GM12878 (cell line): Measurements from ENCODE around the gene PIP5K1A. TPM values are rescaled to one million over a fixed set of nuclear protein-coding genes. Genes with fewer than 3 reads are reported as not detected.

Experiments used
- ATAC-seq: fragments of 200-7000 bp; cut with Tn5 transposase; 3 replicates; pipeline ENCODE4 v1.9.1; 2020; ENCODE audit warnings: mild to moderate bottlenecking, moderate library complexity
- BruUV-seq: library from RNA; stranded (reverse); fragments of 400-500 nt; replicated peaks from 2 replicates; lab custom pipeline; 2021; lab: Mats Ljungman, UMichigan
- CTCF ChIA-PET: fragments of 300-600 bp; sonication (Branson Sonifier 250); formaldehyde crosslinking; extraction: SDS; loops from one replicate; lab custom pipeline; 2021; ENCODE audit warnings: inconsistent platforms; lab: Yijun Ruan, JAX
- POLR2A ChIA-PET: fragments of 350-600 bp; formaldehyde crosslinking; extraction: SDS; loops from one replicate; lab custom pipeline; 2021; ENCODE audit warnings: inconsistent platforms; lab: Charles Lee
- RAD21 ChIA-PET: fragments of 300-600 bp; sonication (Branson Sonifier 250); formaldehyde crosslinking; loops from one replicate; lab custom pipeline; 2023; ENCODE audit warnings: antibody characterized with exemption; ENCODE audit not compliant: unreplicated experiment; lab: Charles Lee
- SMC1A ChIA-PET: fragments of 300-600 bp; sonication (Branson Sonifier 250); formaldehyde crosslinking; loops from one replicate; lab custom pipeline; 2023; ENCODE audit not compliant: unreplicated experiment, uncharacterized antibody; lab: Charles Lee
- DNase-seq: peaks from one replicate; pipeline ENCODE4 v3.0.0-alpha.2; 2011; ENCODE audit warnings: low read depth, low spot score
- FAIRE-seq: peaks from 3 replicates; lab custom pipeline; 2011; peaks lifted over from hg19 to GRCh38; lab: Jason Lieb, UNC
- H2AFZ ChIP-seq: 2 replicates; pipeline ENCODE4 v1.6.0; 2011; ENCODE audit warnings: low read depth, low read length, control low read depth; ENCODE audit not compliant: control insufficient read depth
- H3K27ac ChIP-seq: 2 replicates; pipeline ENCODE4 v1.5.1; 2011; ENCODE audit warnings: control low read depth; ENCODE audit not compliant: control insufficient read depth, insufficient read depth
- H3K27me3 ChIP-seq, 2 experiments: replicated peaks in 1 of 2; 2 replicates each; pipeline versions ENCODE4 v1.6.0 to v1.6.1; 2011; ENCODE audit warnings: low read length in 1 of 2; ENCODE audit not compliant: control insufficient read depth in 2 of 2, insufficient read depth in 2 of 2
- H3K36me3 ChIP-seq, 2 experiments: 2 replicates each; pipeline ENCODE4 v1.5.1; 2011; ENCODE audit warnings: low read length in 1 of 2; ENCODE audit not compliant: control insufficient read depth in 2 of 2, insufficient read depth in 2 of 2
- H3K4me1 ChIP-seq: 2 replicates; pipeline ENCODE4 v1.6.1; 2011; ENCODE audit warnings: mild to moderate bottlenecking, low read length, moderate library complexity, mixed read lengths; ENCODE audit not compliant: control insufficient read depth, insufficient read depth
- H3K4me2 ChIP-seq: 2 replicates; pipeline ENCODE4 v1.6.0; 2011; ENCODE audit warnings: control low read depth; ENCODE audit not compliant: control insufficient read depth, insufficient read depth
- H3K4me3 ChIP-seq: fragments of 200-600 bp; sonication (generic); 2 replicates; pipeline ENCODE4 v1.5.1; 2016
- H3K79me2 ChIP-seq: 2 replicates; pipeline ENCODE4 v1.6.0; 2011; ENCODE audit warnings: low read length; ENCODE audit not compliant: control insufficient read depth, insufficient read depth
- H3K9ac ChIP-seq: 2 replicates; pipeline ENCODE4 v1.8.0; 2011; ENCODE audit warnings: low read length, control low read depth, mixed read lengths; ENCODE audit not compliant: control insufficient read depth, insufficient read depth
- H3K9me3 ChIP-seq: replicated peaks from 3 replicates; pipeline ENCODE4 v1.5.1; 2011; ENCODE audit warnings: mild to moderate bottlenecking, low read length; ENCODE audit not compliant: control insufficient read depth, insufficient read depth
- H4K20me1 ChIP-seq: 2 replicates; pipeline ENCODE4 v1.6.0; 2011; ENCODE audit not compliant: control insufficient read depth, insufficient read depth
- BRCA1 ChIP-seq: IDR thresholded peaks from 2 replicates; pipeline ENCODE4 v1.6.1; 2011; ENCODE audit warnings: low read depth, low read length, improper control_type of control experiment
- GABPA ChIP-seq: IDR thresholded peaks from 2 replicates; pipeline ENCODE4 v1.6.1; 2014; ENCODE audit warnings: antibody characterized with exemption, low read depth, mild to moderate bottlenecking, inconsistent platforms
- JUND ChIP-seq: IDR thresholded peaks from 2 replicates; pipeline ENCODE4 v1.6.1; 2012; ENCODE audit warnings: low read depth, mild to moderate bottlenecking, low read length, improper control_type of control experiment, moderate library complexity
- MEF2A ChIP-seq: IDR thresholded peaks from 2 replicates; pipeline ENCODE4 v1.6.1; 2011; ENCODE audit warnings: low read depth, mild to moderate bottlenecking, low read length, moderate library complexity; ENCODE audit not compliant: insufficient read depth
- NR2F1 ChIP-seq: fragments of 450-650 bp; conservative IDR thresholded peaks from 2 replicates; pipeline ENCODE4 v1.6.1; 2017; ENCODE audit warnings: mild to moderate bottlenecking
- POLR2AphosphoS2 ChIP-seq: IDR thresholded peaks from 2 replicates; pipeline ENCODE4 v1.6.1; 2011; ENCODE audit warnings: low read depth, mild to moderate bottlenecking, low read length, improper control_type of control experiment, moderate library complexity
- RB1 ChIP-seq: fragments of 450-650 bp; formaldehyde crosslinking; IDR thresholded peaks from 2 replicates; pipeline ENCODE4 v1.6.1; 2017; ENCODE audit warnings: mild to moderate bottlenecking, borderline replicate concordance
- RELA ChIP-seq: fragments of 450-650 bp; IDR thresholded peaks from 2 replicates; pipeline ENCODE4 v1.8.0; 2014; ENCODE audit warnings: borderline replicate concordance; ENCODE audit not compliant: partially characterized antibody
- RFX5 ChIP-seq: IDR thresholded peaks from 2 replicates; pipeline ENCODE4 v1.6.1; 2011; ENCODE audit warnings: low read depth, low read length, improper control_type of control experiment
- SKIL ChIP-seq: fragments of 450-650 bp; IDR thresholded peaks from 2 replicates; pipeline ENCODE4 v1.6.1; 2017; ENCODE audit warnings: mild to moderate bottlenecking, low read depth, inconsistent platforms; ENCODE audit not compliant: poor library complexity, severe bottlenecking
- TBL1XR1 ChIP-seq: IDR thresholded peaks from 2 replicates; pipeline ENCODE4 v1.6.1; 2012; ENCODE audit warnings: low read depth, low read length, improper control_type of control experiment
- TCF7 ChIP-seq: IDR thresholded peaks from 2 replicates; pipeline ENCODE4 v1.6.1; 2014; ENCODE audit warnings: antibody characterized with exemption, borderline replicate concordance
- ZBED1 ChIP-seq: IDR thresholded peaks from 2 replicates; pipeline ENCODE4 v1.6.1; 2016; ENCODE audit warnings: borderline replicate concordance
- WGBS: methylation state at CpG from one replicate; pipeline ENCODE4 v1.1.6; 2016; ENCODE audit warnings: low lambda C conversion rate; ENCODE audit not compliant: insufficient replicate concordance, insufficient coverage; ENCODE audit errors: missing lambda C conversion rate; 5-methylcytosine and 5-hydroxymethylcytosine counted together
- in situ Hi-C: fragments of 300-500 bp; cut with MboI; formaldehyde crosslinking; loops from 9 replicates; pipeline ENCODE4 v1.14.3; 2018; ENCODE audit warnings: mixed read lengths
- intact Hi-C: fragments of 100-400 bp; cut with micrococcal nuclease; formaldehyde crosslinking; loops from one replicate; pipeline ENCODE4 v1.14.2; 2022; ENCODE audit not compliant: unreplicated experiment
- polyA plus RNA-seq, 11 experiments: library from polyadenylated mRNA; depleted of rRNA in 4 of 11; unstranded in 6 of 11; stranded (reverse) in 5 of 11; fragments of >200 nt; fragmentation: Nextera tagmentation in 4 of 11; fragmentation: Illumina TruSeq in 1 of 11; extraction: Ambion mirVana in 4 of 11; extraction: Trizol in 1 of 11; gene quantifications; 1 replicate in 1 of 11; 2 replicates in 10 of 11; pipeline versions ENCODE4 v1.2.1 to v1.2.3, GENCODE V29; 2011 to 2016; ENCODE audit warnings: inconsistent platforms in 2 of 11, missing spikeins in 2 of 11, low read depth in 1 of 11
- total RNA-seq, 4 experiments: library from RNA; depleted of rRNA in 3 of 4; stranded (reverse); fragments of >200 nt in 3 of 4; fragmentation: Illumina TruSeq in 1 of 4; extraction: Trizol in 1 of 4; gene quantifications; 2 replicates each; pipeline versions ENCODE4 v1.2.1 to v1.2.3, GENCODE V29; 2013 to 2021
- TF ChIP-seq, protein P1 (sequence below): fragments of 150-350 bp; IDR thresholded peaks from 2 replicates; pipeline ENCODE4 v1.6.1; 2014; ENCODE audit warnings: mild to moderate bottlenecking, low read depth, low read length
- TF ChIP-seq, protein P2 (sequence below): IDR thresholded peaks from 2 replicates; pipeline ENCODE4 v1.6.1; 2012; ENCODE audit warnings: low read length, inconsistent platforms

PIP5K1A gene
- total and polyA plus RNA-seq, 10 of the 15 experiments (the other 5 are each of a cell fraction or from before 2014, with no cell fraction given) = 4.5 to 114 (median 51.5) TPM

GRCh38 chr1:151171190-151171589 is 27.2 kb upstream of the PIP5K1A start:
- no peak overlapping the region for H3K9ac ChIP-seq
- SMC1A ChIA-PET = interaction anchor here (1.2 to 1.4 kb wide), 2 partner anchors 14 to 72 kb away, joined by 3 read pairs; partner anchors contain the start of gene TNFAIP8L2

More at GRCh38 chr1:151171190-151171589, 27.2 kb upstream of the PIP5K1A start:
- ChIA-PET CTCF (interaction anchor here (1.0 to 1.2 kb wide), 2 partner anchors 15 to 81 kb away, joined by 3 to 4 read pairs; partner anchors contain the start of gene TNFAIP8L2), RAD21 (interaction anchor here (0.5 to 0.6 kb wide), 2 partner anchors 19 to 45 kb away, joined by 3 to 4 read pairs; no protein-coding TSS in a partner anchor), POLR2A (interaction anchor here (0.6 kb wide), 1 partner anchor 43 kb away, joined by 4 read pairs; no protein-coding TSS in a partner anchor)
- Histone ChIP-seq H3K79me2 (peaks cover 10% of the 10 kb centered on the region), H3K4me1 (peaks cover 6% of the 10 kb centered on the region), H3K9me3 (no peaks in the 10 kb centered on the region), H3K4me2 (no peak overlapping the region), H3K36me3 (peaks cover 3 to 9% of the 10 kb centered on the region in 2 experiments; a peak in 3 of 4 replicates), H4K20me1 (no peaks in the 10 kb centered on the region; the same call in 1 of the 2 replicates), H3K27ac (no peak overlapping the region), H2AFZ (no peak overlapping the region), H3K4me3 (no peak overlapping the region), H3K27me3 (no peaks in the 10 kb centered on the region)
- no peak for FAIRE-seq
- no peak for DNase-seq
- intact Hi-C loops (no loop called here), in situ Hi-C loops (no loop called here)
- BruUV-seq = no TSS peak
- WGBS = 94% methylated on average over 5 of the region's 5 CpGs
- TF ChIP-seq TBL1XR1 (no peak), ZBED1 (no peak), JUND (no peak), POLR2AphosphoS2 (no peak; the same call in 1 of the 2 replicates), NR2F1 (no peak), BRCA1 (no peak), SKIL (no peak), RELA (no peak), RFX5 (no peak), GABPA (no peak), MEF2A (no peak), RB1 (no peak), TCF7 (no peak)
- TF ChIP-seq, protein P1, sequence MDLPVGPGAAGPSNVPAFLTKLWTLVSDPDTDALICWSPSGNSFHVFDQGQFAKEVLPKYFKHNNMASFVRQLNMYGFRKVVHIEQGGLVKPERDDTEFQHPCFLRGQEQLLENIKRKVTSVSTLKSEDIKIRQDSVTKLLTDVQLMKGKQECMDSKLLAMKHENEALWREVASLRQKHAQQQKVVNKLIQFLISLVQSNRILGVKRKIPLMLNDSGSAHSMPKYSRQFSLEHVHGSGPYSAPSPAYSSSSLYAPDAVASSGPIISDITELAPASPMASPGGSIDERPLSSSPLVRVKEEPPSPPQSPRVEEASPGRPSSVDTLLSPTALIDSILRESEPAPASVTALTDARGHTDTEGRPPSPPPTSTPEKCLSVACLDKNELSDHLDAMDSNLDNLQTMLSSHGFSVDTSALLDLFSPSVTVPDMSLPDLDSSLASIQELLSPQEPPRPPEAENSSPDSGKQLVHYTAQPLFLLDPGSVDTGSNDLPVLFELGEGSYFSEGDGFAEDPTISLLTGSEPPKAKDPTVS = no peak
- TF ChIP-seq, protein P2, sequence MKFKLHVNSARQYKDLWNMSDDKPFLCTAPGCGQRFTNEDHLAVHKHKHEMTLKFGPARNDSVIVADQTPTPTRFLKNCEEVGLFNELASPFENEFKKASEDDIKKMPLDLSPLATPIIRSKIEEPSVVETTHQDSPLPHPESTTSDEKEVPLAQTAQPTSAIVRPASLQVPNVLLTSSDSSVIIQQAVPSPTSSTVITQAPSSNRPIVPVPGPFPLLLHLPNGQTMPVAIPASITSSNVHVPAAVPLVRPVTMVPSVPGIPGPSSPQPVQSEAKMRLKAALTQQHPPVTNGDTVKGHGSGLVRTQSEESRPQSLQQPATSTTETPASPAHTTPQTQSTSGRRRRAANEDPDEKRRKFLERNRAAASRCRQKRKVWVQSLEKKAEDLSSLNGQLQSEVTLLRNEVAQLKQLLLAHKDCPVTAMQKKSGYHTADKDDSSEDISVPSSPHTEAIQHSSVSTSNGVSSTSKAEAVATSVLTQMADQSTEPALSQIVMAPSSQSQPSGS = no peak
- ATAC-seq = no peak
